HG02571 (cell line): Measurements from ENCODE around the gene MGLL.
A peak's percentile ranks its signal among the peaks of the same experiment; 100 is the strongest.

Experiments
- ATAC-seq: cut with Tn5 transposase; IDR thresholded peaks from one replicate; pipeline ENCODE4 v1.9.1; 2021; ENCODE audit warnings: mild to moderate bottlenecking, moderate library complexity; ENCODE audit not compliant: unreplicated experiment

MGLL gene

DNA sequence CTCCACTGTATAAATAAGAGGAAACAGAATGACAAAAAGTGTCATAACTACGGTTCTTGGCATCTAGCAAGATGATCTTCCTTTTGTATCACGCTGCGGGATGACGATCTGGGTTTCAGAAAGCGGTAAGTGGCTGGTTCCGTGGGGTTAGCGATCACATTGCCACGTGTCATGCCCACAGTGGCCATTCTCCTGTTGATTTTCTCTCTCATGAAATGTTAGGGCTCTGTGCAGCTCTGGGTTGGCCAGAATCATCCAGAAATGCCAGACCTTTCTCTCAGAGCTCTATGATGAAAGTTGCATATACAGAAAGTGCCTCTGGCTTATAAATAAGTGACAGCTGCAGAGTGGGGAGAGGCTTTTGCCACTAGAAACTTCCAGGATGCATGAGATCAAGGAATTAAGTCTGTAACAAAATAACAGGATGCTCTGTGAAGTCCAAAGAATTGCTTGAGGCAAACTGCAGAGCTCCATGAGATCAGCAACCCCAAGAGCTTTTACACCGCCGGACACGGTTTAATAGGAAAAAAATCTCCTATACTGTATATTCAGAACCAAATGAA lies 78.0 kb downstream of the MGLL start:
- ATAC-seq: no peak

DNA sequence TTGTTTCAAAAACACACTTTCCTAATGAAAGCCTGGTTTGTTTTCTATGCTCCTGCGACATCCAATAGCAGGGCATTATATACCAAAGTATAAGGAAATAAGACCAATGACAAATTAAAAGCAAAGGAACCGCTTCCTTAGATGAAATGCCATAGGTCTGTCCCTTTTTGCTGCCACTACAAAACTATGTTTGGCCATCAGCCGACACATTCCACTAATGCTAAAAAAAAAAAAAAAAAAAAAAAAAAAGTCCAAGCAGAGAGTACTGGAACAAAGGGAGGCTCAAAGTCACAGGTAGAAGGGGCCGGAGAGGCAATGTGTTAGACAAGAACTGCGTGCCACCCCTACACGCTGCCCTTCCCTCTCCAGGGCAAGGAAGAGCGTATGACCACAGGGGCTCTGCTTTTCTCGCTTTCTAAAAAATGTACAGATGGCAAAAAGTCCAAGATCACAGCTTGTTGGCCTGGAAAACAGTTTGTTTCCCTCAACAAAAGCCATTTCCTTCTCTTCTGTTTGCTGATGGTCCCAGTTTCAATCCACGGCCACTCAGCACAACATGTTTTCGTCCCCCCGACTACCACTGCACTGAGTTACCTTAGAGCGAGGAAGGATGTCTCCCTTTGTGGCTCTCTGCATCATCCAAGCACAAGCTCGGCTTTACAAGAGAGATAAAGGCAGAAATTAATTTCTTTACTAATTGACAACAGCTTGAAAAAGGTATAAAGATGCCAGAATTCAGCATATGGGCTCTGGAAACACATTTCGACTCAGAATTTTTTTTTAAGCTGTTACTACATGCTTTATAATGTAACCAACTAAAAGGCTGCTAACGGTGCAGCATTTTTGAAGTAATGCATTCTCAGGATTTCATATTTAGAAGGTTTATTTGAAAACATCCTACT lies 78.7 kb downstream of the MGLL start:
- no peak for ATAC-seq

DNA sequence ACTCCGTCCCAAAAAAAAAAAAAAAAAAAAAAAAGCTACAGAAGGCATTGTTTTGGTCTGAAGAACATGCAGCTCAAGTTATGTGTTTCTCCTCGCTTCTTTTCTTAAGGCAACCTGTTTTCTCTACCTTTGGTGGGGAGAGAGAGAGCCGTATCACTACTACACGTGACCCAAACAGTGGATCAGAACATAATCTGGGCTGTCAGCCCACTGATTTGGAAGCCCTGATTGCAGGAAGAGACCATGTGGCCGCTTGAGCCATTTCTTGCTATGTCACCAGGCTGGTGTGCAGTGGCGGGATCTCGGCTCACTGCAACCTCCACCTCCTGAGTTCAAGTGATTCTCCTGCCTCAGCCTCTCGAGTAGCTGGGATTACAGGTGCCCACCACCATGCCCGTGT lies 79.7 kb downstream of the MGLL start:
- no peak for ATAC-seq

DNA sequence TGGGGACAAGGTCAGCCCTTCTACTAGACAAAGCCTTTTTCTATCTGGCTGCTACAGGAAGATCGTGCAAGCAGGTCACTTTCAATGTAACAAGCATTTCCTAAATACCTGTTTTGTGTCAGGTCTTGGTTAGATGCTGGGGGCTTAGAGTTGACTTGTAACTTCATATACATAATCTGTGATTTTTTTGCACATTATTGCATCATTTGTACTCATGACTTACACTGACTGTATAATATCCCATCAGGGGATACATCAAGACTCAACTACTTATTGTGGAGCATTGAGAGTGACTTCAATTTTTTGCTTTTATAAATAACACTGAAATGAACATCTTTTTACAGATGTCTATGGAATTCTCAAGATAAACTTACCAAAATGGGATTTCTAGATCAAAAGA lies 80.6 kb downstream of the MGLL start:
- no peak for ATAC-seq

DNA sequence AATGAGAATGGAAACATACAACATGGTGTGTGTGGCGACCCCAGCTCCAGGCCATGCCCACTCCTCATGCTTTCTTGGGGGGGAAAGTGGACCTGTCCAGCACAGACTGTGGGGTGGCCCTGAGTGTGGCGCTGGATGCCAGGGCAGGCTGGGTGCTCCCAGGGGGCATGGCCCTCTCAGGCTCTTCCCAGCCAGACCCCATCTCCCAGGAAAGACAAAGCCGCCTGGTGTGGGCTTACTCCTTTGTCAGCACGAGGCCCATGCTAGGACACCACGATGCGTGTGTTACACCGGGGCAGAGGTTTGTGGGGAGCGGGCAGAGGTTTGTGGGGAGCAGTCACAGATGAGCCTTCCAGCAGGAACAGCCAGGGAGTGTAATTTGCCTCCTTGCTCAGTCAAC lies 81.1 kb downstream of the MGLL start:
- no peak for ATAC-seq

DNA sequence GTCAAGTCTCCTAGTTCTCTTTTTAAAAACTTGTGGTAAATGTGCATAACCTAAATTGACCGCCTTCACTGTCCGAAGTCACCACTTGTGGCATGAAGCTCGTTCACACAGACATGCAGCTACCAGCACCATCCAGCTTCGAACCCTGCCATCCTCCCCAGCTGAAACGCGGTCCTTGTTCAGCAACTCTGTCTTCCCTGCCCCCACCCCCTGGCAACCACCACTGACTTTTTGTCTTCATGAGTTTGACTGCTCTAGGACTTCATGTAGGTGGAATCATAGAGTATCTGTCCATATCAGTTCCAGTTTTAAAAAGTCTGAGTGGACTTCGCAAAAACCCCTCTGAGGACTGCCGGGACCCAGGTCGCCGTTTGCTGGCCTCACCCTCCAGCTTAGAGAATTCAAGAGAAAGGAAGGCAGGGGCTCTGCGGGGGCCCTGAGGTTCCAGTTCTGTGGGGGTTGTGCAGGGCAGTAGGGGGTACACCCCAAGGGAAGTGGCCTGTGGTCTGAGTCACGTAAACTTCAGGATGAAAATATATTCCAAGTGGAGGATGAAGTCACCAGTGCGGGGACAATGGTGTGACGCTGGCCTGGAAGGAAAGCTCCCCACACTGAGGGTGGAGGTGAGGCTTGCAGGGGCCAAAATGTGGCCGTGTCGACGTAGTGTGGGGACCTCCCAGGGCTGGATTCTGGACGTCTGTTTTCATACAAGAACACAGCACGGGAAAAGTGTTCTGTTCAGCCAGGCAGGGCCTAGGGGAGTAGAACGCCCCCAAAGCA lies 82.0 kb downstream of the MGLL start:
- no peak for ATAC-seq

DNA sequence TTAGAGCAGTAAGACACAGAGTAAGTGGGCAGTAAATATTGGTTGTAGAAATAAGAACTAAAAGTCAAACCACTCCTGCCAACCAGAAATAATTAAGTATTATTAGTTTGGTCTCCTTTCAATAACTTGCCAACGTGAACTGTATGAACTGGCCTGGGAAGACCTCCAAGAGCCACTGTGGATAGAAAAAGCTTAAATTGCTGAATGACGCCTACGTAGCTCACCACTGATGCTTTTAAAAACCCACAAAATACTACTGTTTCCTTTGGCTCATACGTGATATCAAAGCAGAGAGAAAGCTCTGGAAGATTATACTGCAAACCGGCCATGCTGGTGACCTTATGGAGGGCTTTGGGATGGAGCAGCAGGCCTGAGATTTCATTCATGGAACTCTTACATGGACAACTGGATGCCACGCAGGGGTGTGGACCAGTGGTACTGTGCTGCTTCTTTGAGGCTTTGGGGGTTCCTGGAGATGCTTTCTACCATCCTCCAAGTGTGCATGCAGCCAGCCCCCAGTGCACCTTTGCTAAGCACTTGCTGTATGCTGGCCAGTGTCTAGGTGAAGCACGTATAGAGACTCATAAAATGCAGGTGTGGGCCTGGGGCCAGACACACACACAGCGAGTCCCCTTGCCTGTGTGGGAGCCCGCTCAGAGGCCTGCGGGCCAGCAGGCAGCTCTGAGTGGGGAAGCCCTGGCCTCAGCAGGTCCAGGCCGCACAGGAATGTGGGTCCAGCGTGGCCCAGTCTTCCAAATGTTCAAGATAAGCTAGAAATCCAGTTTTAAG lies 82.8 kb downstream of the MGLL start:
- ATAC-seq: no peak

DNA sequence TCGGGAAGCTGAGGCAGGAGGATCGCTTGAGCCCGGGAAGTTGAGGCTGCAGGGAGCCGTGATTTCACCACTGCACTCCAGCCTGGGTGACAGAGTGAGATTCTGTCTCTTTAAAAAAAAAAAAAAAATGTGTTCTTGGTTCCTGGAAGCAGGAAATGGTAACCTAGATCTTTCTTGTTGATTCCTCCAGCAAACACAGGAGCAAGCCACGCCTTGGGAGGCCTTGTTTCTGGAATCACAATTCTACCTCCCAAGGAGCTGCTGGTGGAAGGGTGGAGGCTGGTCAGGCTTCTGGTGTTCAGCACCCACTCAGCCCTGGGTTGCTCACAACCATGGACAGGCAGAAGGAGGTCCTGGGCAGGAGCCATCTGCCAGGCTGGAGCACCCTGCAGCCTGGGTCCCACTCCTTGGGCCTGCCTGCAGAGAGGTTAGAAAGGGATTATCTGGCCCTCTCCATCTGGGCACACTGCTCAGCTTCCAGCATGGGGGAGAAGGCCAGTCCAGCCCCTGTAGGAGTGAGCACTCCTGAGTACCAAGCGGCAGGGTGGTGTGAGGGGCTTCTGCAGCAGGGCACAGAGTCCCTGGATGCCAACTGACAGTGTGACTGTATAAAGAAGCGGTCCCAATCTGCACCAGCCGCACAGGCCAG lies 84.0 kb downstream of the MGLL start:
- no peak for ATAC-seq

DNA sequence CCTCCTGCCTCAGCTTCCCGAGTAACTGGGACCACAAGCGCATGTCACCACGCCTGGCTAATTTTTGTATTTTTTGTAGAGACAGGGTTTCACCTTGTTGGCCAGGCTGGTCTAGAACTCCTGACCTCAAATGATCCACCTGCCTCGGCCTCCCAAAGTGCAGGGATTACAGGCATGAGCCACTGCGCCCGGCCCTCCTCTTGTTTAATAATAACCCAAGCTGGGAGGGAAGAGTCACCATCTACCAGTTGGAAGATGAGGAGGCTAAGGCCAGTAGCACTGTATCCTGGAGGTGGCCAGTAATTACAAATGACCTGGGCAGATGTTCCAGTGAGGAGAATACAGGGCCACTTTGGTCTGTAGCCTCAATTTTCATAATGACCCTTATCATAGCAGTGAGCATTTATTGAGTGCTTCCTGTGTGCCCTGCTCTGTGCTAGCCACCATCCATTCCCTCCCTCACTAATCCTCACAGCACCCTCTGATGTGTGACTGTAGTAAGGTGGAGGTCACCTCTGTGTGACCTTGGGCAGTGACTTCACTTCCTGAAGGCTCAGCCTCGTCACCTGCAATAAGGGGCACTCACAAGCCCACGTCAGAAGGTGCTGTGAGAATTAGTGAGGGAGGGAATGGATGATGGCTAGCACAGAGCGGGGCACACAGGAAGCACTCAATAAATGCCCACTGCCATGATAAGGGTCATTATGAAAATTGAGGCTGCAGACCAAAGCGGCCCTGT lies 85.3 kb downstream of the MGLL start:
- no peak for ATAC-seq

DNA sequence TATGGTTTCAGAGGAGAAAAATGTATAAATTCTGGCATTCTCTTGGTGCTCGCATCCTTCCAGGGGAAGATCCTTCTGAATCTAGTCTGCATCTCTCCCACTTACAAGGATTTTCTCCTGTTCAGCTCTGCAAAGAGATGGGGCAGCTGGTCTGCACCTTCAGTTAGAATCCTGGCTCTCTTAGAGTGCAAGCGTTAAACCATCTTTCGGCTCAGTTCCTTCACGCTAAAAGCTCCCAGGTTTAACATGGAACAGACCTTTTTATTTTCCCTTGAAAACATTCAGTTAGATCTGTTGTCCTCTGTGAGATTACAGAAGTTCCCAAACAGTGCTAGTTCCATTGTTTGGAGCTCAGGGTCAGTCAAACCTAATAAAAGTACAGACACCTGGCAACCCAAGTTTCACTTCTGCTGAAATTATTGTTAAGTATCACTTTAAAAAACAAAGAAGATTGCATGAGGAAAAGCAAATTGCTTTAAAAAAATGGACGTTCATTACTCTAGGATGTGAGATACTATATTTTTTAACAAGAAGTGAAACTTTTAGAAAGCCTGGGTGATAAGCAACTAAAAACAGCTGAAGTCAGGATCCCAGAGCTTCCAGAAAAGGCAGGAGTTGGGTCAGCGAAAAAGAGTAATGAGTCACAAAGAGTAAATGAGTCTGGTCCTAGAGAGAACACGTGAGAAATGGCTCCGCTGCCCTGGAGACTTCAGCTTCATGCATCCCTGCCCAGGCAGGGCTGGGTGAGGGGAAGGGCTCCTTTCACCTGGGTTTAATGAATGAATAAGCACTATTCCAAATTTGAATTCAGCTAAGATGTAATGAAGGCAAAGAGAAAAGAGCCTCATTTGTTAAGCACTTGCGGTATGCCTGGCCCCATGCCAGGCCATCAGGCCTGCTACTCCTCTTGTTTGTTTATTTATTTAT lies 86.3 kb downstream of the MGLL start:
- peak; percentile 51 for ATAC-seq

DNA sequence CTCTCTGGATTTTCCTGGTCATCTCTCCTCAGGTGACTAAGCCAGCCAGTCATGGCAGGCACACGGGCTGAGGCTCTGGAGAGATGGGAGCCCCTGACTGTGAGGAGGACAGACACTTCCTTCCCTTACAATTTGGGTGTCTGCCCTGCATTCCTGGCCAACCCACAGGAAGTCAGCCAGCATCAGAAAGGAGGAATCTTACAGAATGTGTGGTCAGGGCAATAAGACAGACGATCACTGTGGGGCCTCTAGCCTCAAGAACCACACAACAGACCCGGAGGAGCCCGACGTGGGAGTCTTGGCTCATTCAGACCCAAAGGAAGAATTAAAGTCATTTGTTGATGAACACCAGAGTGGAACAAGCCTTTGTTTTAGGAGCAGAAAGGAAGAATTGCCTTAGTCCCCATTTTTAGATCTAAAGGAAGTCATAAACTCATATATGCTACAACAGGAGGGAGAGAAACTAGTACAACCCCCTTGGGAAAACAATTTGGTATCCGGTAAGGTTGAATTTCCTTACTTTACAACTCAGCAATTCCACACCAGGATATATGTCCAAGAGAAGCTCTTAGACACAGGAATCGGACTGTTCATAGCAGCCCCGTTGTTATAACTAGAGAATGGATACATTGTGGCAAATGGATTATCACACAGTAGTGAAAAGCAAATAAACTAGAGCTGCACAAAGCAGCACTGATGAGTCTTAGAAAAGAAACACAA lies 87.4 kb downstream of the MGLL start:
- no peak for ATAC-seq

DNA sequence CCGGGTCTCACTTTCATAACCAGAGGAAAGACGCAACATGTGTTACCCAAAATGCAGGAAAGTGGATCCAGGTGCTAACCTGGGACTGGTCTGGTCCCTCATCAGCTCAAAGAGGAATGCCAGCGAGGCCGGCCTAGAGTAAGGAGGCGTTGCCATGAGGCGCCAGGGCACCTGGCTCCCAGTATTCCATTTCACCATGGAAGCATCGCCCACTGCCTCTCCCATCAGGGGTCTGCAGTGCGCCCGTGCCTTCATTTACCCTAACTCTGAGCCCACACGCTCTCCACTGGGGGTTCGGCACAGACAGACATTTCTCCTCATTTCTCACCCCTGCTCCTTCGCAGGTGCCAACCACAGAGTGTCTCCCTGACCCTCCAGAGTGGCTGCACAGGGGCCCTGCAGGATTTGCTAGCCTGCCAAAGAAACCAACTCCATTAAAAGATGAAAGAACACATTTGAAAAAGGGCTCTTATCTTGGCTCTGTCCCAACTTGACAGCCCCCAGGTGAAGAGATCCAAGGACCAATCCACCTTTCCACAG lies 88.1 kb downstream of the MGLL start:
- no peak for ATAC-seq

DNA sequence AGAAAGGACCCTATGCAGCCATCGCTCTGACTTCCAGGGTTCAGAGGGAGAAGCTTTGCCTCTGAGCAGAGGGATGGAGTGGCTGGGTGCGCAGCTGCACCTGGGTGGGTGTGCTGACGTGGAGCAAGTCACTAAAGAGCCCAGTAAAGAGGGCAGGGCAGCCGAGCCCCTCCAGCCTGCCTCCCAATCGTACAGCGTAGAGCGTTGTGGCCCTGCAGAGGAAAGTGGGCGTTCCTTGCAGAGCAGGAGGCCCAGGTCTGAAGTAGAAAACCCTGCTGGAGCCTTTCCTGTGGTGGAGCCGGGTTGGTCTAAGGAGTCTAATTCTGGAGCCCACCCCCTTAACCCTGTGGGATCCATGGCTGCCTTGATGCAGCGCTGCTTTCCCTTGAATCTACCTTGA lies 88.5 kb downstream of the MGLL start:
- no peak for ATAC-seq

DNA sequence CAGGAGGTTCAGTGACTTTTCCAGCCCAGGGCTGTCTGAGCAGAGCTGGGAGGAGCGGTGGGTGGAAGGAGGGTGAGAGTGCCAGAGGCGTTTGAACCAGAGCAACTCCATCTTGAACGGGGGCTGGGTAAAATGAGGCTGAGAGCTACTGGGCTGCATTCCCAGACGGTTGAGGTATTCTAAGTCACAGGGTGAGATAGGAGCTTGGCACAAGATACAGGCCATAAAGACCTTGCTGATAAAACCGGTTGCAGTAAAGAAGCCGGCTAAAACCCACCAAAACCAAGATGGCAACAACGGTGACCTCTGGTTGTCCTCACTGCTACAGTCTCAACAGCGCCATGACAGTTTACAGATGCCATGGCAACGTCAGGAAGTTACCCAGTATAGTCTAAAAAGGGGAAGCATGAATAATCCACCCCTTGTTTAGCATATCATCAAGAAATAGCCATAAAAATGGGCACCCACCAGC lies 89.4 kb downstream of the MGLL start:
- ATAC-seq: no peak

DNA sequence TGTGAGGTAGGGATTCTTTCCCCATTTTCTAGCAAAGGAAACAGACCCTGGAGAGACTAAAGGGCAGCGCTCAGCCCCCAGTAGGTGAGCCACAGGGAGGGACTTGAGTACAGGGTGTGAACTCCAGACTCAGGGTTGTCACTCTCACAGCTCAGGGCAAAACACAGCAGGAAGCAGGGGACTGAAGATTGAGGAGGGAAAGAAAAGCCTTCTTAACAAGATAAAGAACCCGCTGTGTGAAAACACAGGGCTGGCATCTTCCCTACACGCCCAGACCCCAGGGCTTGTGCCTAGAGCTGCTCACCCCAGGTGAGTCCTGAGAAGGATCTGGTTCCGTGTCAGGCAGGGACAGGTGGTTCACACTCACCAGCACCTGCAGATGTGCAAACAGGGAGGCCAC lies 90.0 kb downstream of the MGLL start:
- no peak for ATAC-seq

DNA sequence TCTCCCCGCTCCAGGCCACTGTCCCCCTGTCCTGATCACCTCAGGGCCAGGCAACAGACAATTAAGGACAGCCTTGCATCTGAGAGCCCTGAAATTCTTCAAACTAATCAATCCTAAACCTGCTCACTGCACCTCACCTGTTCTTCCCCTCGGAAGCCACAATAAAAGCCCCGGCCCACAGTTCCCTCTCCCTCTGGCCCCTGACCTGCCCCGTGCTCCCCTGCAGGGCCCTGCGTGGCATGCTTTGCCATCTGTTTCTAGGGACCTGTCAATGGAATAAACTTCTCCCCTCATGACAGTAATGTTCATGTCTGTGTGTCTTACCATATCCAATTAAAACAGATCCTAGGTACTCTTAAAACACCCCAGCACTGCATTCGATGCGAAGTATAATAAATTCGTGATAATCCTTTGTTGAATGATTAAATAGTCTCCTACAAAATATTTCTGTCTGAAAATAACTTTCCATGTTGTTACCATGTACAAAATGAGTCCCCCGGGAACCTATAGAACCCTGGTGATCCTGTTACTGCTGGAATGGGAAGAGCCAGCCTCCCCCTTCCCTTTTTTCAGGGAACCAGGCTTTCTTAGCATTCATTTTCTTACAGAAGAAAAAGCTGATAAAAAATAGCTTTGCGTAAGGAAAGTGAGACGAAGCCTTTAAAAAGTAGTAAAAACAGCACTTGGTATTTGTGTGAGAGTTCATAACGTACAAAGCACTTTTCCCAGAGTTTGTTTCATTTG lies 90.6 kb downstream of the MGLL start:
- ATAC-seq: no peak

DNA sequence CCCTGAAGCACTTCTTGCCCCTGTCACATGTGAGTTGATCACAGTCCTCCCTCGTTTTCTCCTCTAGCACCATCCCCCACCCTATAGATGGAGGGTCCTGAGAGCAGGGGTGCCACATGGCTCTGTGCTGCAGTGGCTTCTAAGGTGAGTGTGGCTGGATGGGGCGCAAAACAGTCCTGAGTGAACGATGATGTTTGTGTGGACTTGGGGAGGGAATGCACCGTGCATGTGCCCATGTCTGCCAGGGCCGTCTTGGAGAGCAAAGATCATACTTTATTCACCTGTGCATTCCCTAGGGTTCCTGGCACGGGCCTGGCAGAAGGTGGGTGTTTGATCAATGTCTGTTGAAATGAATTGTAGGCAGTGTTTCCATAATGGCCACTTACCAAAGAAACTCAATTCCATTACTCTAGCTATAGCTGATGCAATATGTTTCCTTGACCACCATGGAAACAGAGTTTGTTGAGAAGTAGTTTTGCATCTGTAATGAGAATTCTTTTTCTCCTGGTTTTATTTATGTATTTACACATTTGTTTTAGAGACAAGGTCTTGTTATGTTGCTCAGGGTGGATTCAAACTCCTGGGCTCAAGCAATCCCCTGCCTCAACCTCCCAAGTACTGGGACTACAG lies 91.5 kb downstream of the MGLL start:
- no peak for ATAC-seq
